H1 (cell line): ENCODE results near the gene GFY. TPM values are rescaled to one million over a fixed set of nuclear protein-coding genes. Genes with fewer than 3 reads are reported as not detected.

Source experiments
- ATF2 ChIP-seq: IDR thresholded peaks from 2 replicates; pipeline ENCODE4 v1.6.1; 2012; ENCODE audit warnings: low read length, inconsistent platforms
- BACH1 ChIP-seq: IDR thresholded peaks from 2 replicates; pipeline ENCODE4 v1.6.1; 2012; ENCODE audit warnings: low read length, improper control_type of control experiment
- CEBPB ChIP-seq: IDR thresholded peaks from 2 replicates; pipeline ENCODE4 v1.6.1; 2012; ENCODE audit warnings: low read depth, low read length
- CREB1 ChIP-seq: IDR thresholded peaks from 2 replicates; pipeline ENCODE4 v1.6.1; 2012; ENCODE audit warnings: inconsistent platforms
- EZH2 ChIP-seq: fragments of 200-600 bp; sonication (generic); IDR thresholded peaks from 2 replicates; pipeline ENCODE4 v1.7.1; 2012; ENCODE audit warnings: low read depth, mild to moderate bottlenecking, moderate library complexity, low read length, inconsistent platforms; ENCODE audit not compliant: severe bottlenecking
- GABPA ChIP-seq: IDR thresholded peaks from 2 replicates; pipeline ENCODE4 v1.6.1; 2011; ENCODE audit warnings: mild to moderate bottlenecking, low read length, moderate library complexity, borderline replicate concordance; ENCODE audit not compliant: insufficient read depth
- KDM1A ChIP-seq: fragments of 200-600, 300-600 bp; sonication (generic); IDR thresholded peaks from 2 replicates; pipeline ENCODE4 v1.7.1; 2016; ENCODE audit warnings: mild to moderate bottlenecking, low read length, borderline replicate concordance
- KDM5A ChIP-seq: fragments of 200-600 bp; IDR thresholded peaks from 2 replicates; pipeline ENCODE4 v1.7.1; 2012; ENCODE audit warnings: mild to moderate bottlenecking, low read length, inconsistent platforms, mixed read lengths
- NRF1 ChIP-seq: IDR thresholded peaks from 2 replicates; pipeline ENCODE4 v1.6.1; 2011; ENCODE audit warnings: mild to moderate bottlenecking, low read depth, low read length, improper control_type of control experiment
- PHF8 ChIP-seq: fragments of 200-600 bp; sonication (generic); conservative IDR thresholded peaks from 2 replicates; pipeline ENCODE4 v1.7.1; 2012; ENCODE audit warnings: low read depth, mild to moderate bottlenecking, inconsistent platforms, low read length, moderate library complexity
- POLR2AphosphoS5 ChIP-seq: IDR thresholded peaks from 2 replicates; pipeline ENCODE4 v1.6.1; 2011; ENCODE audit warnings: low read depth, low read length
- POU5F1 ChIP-seq: IDR thresholded peaks from 2 replicates; pipeline ENCODE4 v1.6.1; 2011; ENCODE audit warnings: low read depth, mild to moderate bottlenecking, low read length, moderate library complexity
- RFX5 ChIP-seq: IDR thresholded peaks from 2 replicates; pipeline ENCODE4 v1.6.1; 2011; ENCODE audit warnings: low read depth, low read length, improper control_type of control experiment, borderline replicate concordance
- SAP30 ChIP-seq: fragments of 300-600 bp; sonication (generic); IDR thresholded peaks from 2 replicates; pipeline ENCODE4 v1.7.1; 2012; ENCODE audit warnings: low read length, moderate library complexity, mild to moderate bottlenecking, inconsistent platforms; ENCODE audit not compliant: insufficient read depth, insufficient replicate concordance
- SIN3A ChIP-seq, 2 experiments: IDR thresholded peaks in 1 of 2; conservative IDR thresholded peaks in 1 of 2; 2 replicates each; pipeline ENCODE4 v1.6.1; 2011 to 2012; ENCODE audit warnings: low read length in 2 of 2, improper control_type of control experiment in 1 of 2, low read depth in 1 of 2, mild to moderate bottlenecking in 1 of 2
- SIRT6 ChIP-seq: IDR thresholded peaks from one replicate; pipeline ENCODE4 v1.7.1; 2012; ENCODE audit warnings: low read length, inconsistent platforms
- SP2 ChIP-seq: IDR thresholded peaks from 2 replicates; pipeline ENCODE4 v1.6.1; 2012; ENCODE audit warnings: mild to moderate bottlenecking, low read length, inconsistent platforms
- SP4 ChIP-seq: IDR thresholded peaks from 2 replicates; pipeline ENCODE4 v1.6.1; 2012; ENCODE audit warnings: low read length, inconsistent platforms
- TAF1 ChIP-seq: IDR thresholded peaks from 2 replicates; pipeline ENCODE4 v1.6.1; 2011; ENCODE audit warnings: mild to moderate bottlenecking, low read depth, low read length
- TCF12 ChIP-seq: IDR thresholded peaks from 2 replicates; pipeline ENCODE4 v1.6.1; 2011; ENCODE audit warnings: low read depth, mild to moderate bottlenecking, low read length
- TEAD4 ChIP-seq: IDR thresholded peaks from 2 replicates; pipeline ENCODE4 v1.6.1; 2012; ENCODE audit warnings: low read depth, low read length, inconsistent platforms, mixed read lengths
- YY1 ChIP-seq: IDR thresholded peaks from 2 replicates; pipeline ENCODE4 v1.6.1; 2011; ENCODE audit warnings: low read depth, mild to moderate bottlenecking, low read length
- polyA plus RNA-seq, 7 experiments: library from polyadenylated mRNA; depleted of rRNA in 3 of 7; stranded (reverse) in 5 of 7; unstranded in 2 of 7; fragments of >200 nt in 5 of 7; fragments of 200-250 nt in 2 of 7; gene quantifications; 1 replicate in 5 of 7; 2 replicates in 1 of 7; 4 replicates in 1 of 7; pipeline versions ENCODE4 v1.2.1 to v1.2.3, GENCODE V29; 2011 to 2013; ENCODE audit warnings: missing spikeins in 2 of 7, mixed read lengths in 2 of 7
- total RNA-seq: library from RNA; stranded (reverse); fragmentation: NEBNext Ultra II Directional; extraction: Animal tissue kit (Norgen Biotek cat#: 25700); gene quantifications from 2 replicates; pipeline ENCODE4 v1.2.1, GENCODE V29; 2021

The GFY gene
- total and polyA plus RNA-seq, 2 of the 8 experiments (the other 6 are each of a cell fraction or from before 2014, with no cell fraction given) = 0.68 to 0.93 TPM

GRCh38 chr19:49443366-49444099, 18.3 kb downstream of the GFY start (continued):
- TF ChIP-seq TCF12 = 0 out of 2 replicates have a peak, but pooled peaks have one; percentile 21
- TF ChIP-seq GABPA = no peak
- TF ChIP-seq ATF2 = no peak
- no peak; the same call in 1 of the 2 replicates for TF ChIP-seq POLR2AphosphoS5
- TF ChIP-seq YY1 = peak; percentile 53; the same call in 1 of the 2 replicates
- no peak for TF ChIP-seq POU5F1
- TF ChIP-seq SAP30 = no peak
- TF ChIP-seq SIRT6 = no peak
- no peak for TF ChIP-seq NRF1
- TF ChIP-seq SIN3A (conservative IDR thresholded peaks at IDR 0.05 in 1 of 2, IDR thresholded peaks at IDR 0.05 in 1 of 2; ENCODE audit: low read depth in 1 of 2, low read length in 2 of 2) = peak; percentile 39 to 55; a peak in 3 of 4 replicates
- no peak for TF ChIP-seq CEBPB
- peak; percentile 73 for TF ChIP-seq CREB1
- TF ChIP-seq SP2 = no peak
- TF ChIP-seq PHF8 = peak; percentile 31; the same call in 1 of the 2 replicates
- no peak for TF ChIP-seq EZH2
- TF ChIP-seq TAF1 = peak; percentile 49; the same call in 1 of the 2 replicates
- TF ChIP-seq KDM1A = no peak
- TF ChIP-seq TEAD4 = peak; percentile 7; the same call in 1 of the 2 replicates
- TF ChIP-seq SP4 = no peak; the same call in 1 of the 2 replicates
- TF ChIP-seq BACH1 = no peak
- no peak for TF ChIP-seq KDM5A
- TF ChIP-seq RFX5 = no peak
